Measurements from ENCODE around the gene ATXN1. TPM values are rescaled to one million over a fixed set of nuclear protein-coding genes. Genes with fewer than 3 reads are reported as not detected.
"Not testable (repeated sequence)": the region's sequence is repeated elsewhere in the genome, so short reads cannot be mapped to it uniquely, and the experiment has no call there.

Gene ATXN1
- total RNA-seq, 1 experiment from 2014 or later: 5.6 TPM

- no CpG with 5 or more reads among the region's 2 CpGs for WGBS (ENCODE audit: extremely low coverage, insufficient read length, low lambda C conversion rate)
- H2BK15ac ChIP-seq (ENCODE audit: low read depth, low read length): no peak overlapping the region
- no peaks in the 10 kb centered on the region for H3K9me3 Mint-ChIP-seq
Observed at GRCh38 chr6:16618962-16619361, 142.3 kb downstream of the ATXN1 start.

DNA sequence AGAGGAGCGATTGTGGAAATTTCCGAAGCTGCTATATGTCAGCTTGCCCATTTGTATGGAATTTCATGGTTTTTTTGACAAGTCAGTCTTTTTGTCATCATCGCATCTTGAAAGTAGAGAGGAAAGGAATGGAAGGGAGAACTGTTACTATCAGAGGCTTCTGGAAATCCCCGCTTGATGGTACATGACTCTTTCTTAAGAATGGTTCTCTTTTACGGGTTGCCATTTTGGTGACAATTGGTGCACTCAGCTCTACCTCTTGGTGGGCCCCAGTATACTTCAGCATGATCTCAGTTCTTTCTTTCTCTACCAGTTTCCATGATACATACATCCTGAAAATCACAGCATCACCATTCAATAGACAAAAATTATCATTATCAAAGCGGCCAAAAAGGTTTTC lies 146.0 kb downstream of the ATXN1 start:
- not testable (repeated sequence) for H2BK12ac ChIP-seq (ENCODE audit: insufficient read length, low read depth, low read length); H3K27ac ChIP-seq (ENCODE audit: insufficient read length, low read depth, low read length); H3K79me1 ChIP-seq (ENCODE audit: insufficient read depth, low read depth, low read length, poor library complexity, severe bottlenecking); H3K14ac ChIP-seq (ENCODE audit: insufficient read depth, low read length); H3K9me3 Mint-ChIP-seq; H3K56ac ChIP-seq (ENCODE audit: insufficient read length, low read depth, low read length); H3K9me3 ChIP-seq (ENCODE audit: control insufficient read depth, low read depth, low read length); H4K5ac ChIP-seq (ENCODE audit: insufficient read length, low read depth, low read length); H4K8ac ChIP-seq (replicated peaks; ENCODE audit: insufficient read length, low read depth, low read length); H3K27ac Mint-ChIP-seq; H3K4ac ChIP-seq (ENCODE audit: low read depth, low read length); H3T11ph ChIP-seq (ENCODE audit: low read length); H3K4me2 ChIP-seq (ENCODE audit: insufficient read depth, insufficient read length, low read length); H2AFZ ChIP-seq (ENCODE audit: low read length); DNase-seq; H3K27me3 Mint-ChIP-seq (ENCODE audit: low read depth); H2AK5ac ChIP-seq (ENCODE audit: insufficient read length, low read length); H3K4me3 Mint-ChIP-seq; H3K27me3 ChIP-seq (ENCODE audit: insufficient read depth, low read length); H2BK15ac ChIP-seq (ENCODE audit: low read depth, low read length); H3K23ac ChIP-seq (ENCODE audit: insufficient read length, low read depth, low read length); H3K9ac ChIP-seq (ENCODE audit: extremely low read depth, insufficient read length, low read length); H4K20me1 ChIP-seq (ENCODE audit: control insufficient read depth, insufficient read depth, insufficient read length); H4K91ac ChIP-seq (ENCODE audit: insufficient read length, low read depth, low read length); H3K79me2 ChIP-seq (ENCODE audit: insufficient read depth, low read length); H3K23me2 ChIP-seq (ENCODE audit: insufficient read length, low read depth, low read length, poor library complexity, severe bottlenecking); H3K4me1 Mint-ChIP-seq; H2BK20ac ChIP-seq (ENCODE audit: low read depth, low read length, poor library complexity, severe bottlenecking); H3K4me1 ChIP-seq (ENCODE audit: insufficient read depth, low read length); H3K18ac ChIP-seq (ENCODE audit: insufficient read length, low read depth, low read length); H3K36me3 Mint-ChIP-seq (ENCODE audit: insufficient read depth in 1 of 3, low read depth in 3 of 3); H2BK120ac ChIP-seq (ENCODE audit: low read depth, low read length, poor library complexity, severe bottlenecking); H2BK5ac ChIP-seq (ENCODE audit: insufficient read length, low read length)
- no CpG with 5 or more reads among the region's 6 CpGs for WGBS (ENCODE audit: extremely low coverage, insufficient read length, low lambda C conversion rate)

More at GRCh38 chr6:16618962-16619361, 142.3 kb downstream of the ATXN1 start:
- no peak overlapping the region for H3K9ac ChIP-seq (ENCODE audit: extremely low read depth, insufficient read length, low read length)
- H3K4ac ChIP-seq (ENCODE audit: low read depth, low read length): no peak overlapping the region
- no peak overlapping the region for H4K5ac ChIP-seq (ENCODE audit: insufficient read length, low read depth, low read length)
- no peak overlapping the region for H2BK12ac ChIP-seq (ENCODE audit: insufficient read length, low read depth, low read length)
- H3K4me2 ChIP-seq (ENCODE audit: insufficient read depth, insufficient read length, low read length): no peak overlapping the region
- no peaks in the 10 kb centered on the region for H3K9me3 ChIP-seq (ENCODE audit: control insufficient read depth, low read depth, low read length)
- H3K23ac ChIP-seq (ENCODE audit: insufficient read length, low read depth, low read length): no peak overlapping the region
- H3K23me2 ChIP-seq (ENCODE audit: insufficient read length, low read depth, low read length, poor library complexity, severe bottlenecking): no peaks in the 10 kb centered on the region
- H3K56ac ChIP-seq (ENCODE audit: insufficient read length, low read depth, low read length): no peak overlapping the region
- no peak overlapping the region for H3K27ac ChIP-seq (ENCODE audit: insufficient read length, low read depth, low read length)
- no peak overlapping the region for H3K14ac ChIP-seq (ENCODE audit: insufficient read depth, low read length)
- H2BK5ac ChIP-seq (ENCODE audit: insufficient read length, low read length): no peak overlapping the region
- TF ChIP-seq, protein P1, sequence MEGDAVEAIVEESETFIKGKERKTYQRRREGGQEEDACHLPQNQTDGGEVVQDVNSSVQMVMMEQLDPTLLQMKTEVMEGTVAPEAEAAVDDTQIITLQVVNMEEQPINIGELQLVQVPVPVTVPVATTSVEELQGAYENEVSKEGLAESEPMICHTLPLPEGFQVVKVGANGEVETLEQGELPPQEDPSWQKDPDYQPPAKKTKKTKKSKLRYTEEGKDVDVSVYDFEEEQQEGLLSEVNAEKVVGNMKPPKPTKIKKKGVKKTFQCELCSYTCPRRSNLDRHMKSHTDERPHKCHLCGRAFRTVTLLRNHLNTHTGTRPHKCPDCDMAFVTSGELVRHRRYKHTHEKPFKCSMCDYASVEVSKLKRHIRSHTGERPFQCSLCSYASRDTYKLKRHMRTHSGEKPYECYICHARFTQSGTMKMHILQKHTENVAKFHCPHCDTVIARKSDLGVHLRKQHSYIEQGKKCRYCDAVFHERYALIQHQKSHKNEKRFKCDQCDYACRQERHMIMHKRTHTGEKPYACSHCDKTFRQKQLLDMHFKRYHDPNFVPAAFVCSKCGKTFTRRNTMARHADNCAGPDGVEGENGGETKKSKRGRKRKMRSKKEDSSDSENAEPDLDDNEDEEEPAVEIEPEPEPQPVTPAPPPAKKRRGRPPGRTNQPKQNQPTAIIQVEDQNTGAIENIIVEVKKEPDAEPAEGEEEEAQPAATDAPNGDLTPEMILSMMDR (conservative IDR thresholded peaks at IDR 0.05): no peak
- DNase-seq: no peak
- no peaks in the 10 kb centered on the region for H3K27me3 ChIP-seq (ENCODE audit: insufficient read depth, low read length)
- Mint-ChIP-seq H3K4me1 (no peaks in the 10 kb centered on the region), H3K27me3 (ENCODE audit: low read depth) (no peaks in the 10 kb centered on the region), H3K4me3 (no peak overlapping the region), H3K36me3 (ENCODE audit: insufficient read depth in 1 of 3, low read depth in 3 of 3) (no peaks in the 10 kb centered on the region), H3K27ac (no peak overlapping the region)
- H2BK120ac ChIP-seq (ENCODE audit: low read depth, low read length, poor library complexity, severe bottlenecking): no peak overlapping the region
- H4K20me1 ChIP-seq (ENCODE audit: control insufficient read depth, insufficient read depth, insufficient read length): no peaks in the 10 kb centered on the region
- H2AFZ ChIP-seq (ENCODE audit: low read length): no peak overlapping the region
- no peaks in the 10 kb centered on the region for H3K79me2 ChIP-seq (ENCODE audit: insufficient read depth, low read length)
- H4K8ac ChIP-seq (replicated peaks; ENCODE audit: insufficient read length, low read depth, low read length): no peak overlapping the region
- H2AK5ac ChIP-seq (ENCODE audit: insufficient read length, low read length): no peak overlapping the region
- H3K18ac ChIP-seq (ENCODE audit: insufficient read length, low read depth, low read length): no peak overlapping the region
- no peaks in the 10 kb centered on the region for H3K4me1 ChIP-seq (ENCODE audit: insufficient read depth, low read length)
- no peak overlapping the region for H2BK20ac ChIP-seq (ENCODE audit: low read depth, low read length, poor library complexity, severe bottlenecking)
- H4K91ac ChIP-seq (ENCODE audit: insufficient read length, low read depth, low read length): no peak overlapping the region
- no peak overlapping the region for H3T11ph ChIP-seq (ENCODE audit: low read length)
- H3K79me1 ChIP-seq (ENCODE audit: insufficient read depth, low read depth, low read length, poor library complexity, severe bottlenecking): no peaks in the 10 kb centered on the region
